Measurements from ENCODE around the gene C1RL.

The C1RL gene

DNA sequence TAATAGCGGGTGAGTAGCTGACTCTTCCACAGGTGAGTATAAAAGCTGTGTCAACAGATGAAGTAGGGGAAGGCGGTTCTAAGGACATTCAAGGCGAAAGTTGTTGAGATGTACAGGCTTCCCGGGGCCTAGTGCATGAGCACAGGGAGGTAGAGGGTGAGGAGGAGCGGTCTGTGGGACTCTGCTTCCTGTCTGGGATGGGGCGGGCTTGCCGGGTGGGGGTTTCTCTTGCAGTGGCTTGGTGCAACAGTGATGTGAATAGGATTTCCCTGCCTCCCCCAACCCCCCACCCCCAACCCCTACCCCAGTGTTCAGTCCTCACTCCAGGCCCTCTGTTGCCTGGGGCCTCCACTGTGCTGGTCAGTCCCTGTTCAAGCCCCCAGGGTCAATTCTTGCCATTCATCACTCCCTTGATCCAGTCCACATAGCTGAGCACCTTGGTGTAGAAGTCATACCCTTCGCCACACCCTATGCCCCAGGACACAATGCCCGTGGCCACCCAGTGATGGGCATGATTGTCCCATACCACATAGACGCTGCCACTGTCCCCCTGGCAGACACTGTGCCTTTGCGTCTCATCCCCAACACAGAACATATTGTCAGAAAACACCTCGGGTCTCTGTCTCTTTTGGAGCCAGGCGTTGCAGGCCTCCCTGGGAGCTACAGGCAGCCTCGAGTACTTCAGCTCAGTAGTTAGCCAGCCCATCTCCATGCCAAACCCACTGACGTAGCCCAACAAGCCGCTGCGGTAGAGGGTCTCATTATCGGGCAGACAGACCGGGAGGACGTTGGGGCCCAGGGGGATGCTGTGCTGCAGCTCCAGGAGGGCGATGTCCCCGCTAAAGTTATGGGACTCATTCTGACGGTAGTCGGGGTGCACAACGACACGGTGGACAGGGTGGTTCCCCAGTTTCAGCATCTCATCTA is 12.7 kb downstream of the C1RL start:
- Mint-ChIP-seq H3K4me3 (no peak overlapping the region), H3K36me3 (ENCODE audit: low read depth) (peaks cover 13% of the 10 kb centered on the region), H3K9me3 (no peaks in the 10 kb centered on the region), H3K27me3 (ENCODE audit: low read depth) (peaks cover 3% of the 10 kb centered on the region), H3K4me1 (peaks cover 7% of the 10 kb centered on the region), H3K27ac (no peak overlapping the region)
- TF ChIP-seq, protein P1, sequence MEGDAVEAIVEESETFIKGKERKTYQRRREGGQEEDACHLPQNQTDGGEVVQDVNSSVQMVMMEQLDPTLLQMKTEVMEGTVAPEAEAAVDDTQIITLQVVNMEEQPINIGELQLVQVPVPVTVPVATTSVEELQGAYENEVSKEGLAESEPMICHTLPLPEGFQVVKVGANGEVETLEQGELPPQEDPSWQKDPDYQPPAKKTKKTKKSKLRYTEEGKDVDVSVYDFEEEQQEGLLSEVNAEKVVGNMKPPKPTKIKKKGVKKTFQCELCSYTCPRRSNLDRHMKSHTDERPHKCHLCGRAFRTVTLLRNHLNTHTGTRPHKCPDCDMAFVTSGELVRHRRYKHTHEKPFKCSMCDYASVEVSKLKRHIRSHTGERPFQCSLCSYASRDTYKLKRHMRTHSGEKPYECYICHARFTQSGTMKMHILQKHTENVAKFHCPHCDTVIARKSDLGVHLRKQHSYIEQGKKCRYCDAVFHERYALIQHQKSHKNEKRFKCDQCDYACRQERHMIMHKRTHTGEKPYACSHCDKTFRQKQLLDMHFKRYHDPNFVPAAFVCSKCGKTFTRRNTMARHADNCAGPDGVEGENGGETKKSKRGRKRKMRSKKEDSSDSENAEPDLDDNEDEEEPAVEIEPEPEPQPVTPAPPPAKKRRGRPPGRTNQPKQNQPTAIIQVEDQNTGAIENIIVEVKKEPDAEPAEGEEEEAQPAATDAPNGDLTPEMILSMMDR (IDR thresholded peaks at IDR 0.05; ENCODE audit: unreplicated experiment in 3 of 3): no peak

DNA sequence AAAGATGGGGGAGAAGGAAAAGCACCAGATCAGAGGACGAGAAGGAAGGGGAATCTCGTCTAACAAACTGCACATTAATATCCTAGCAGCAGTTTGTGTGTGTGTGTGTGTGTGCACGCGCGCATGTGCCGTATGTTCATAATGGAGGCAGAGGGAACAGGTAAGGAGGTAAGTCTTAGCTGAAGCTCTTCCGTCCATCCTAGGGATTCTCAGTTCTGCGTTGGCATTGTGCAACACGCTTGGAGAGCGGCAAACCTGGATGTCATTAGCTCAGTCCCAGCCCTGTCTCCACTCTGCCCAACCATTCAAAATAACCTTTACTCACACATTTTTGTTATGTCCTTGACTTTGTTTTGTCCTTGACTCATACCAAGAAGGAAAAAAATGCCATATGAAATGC is 15.1 kb downstream of the C1RL start:
- Mint-ChIP-seq H3K27me3 (ENCODE audit: low read depth) (peaks cover 3% of the 10 kb centered on the region), H3K9me3 (no peaks in the 10 kb centered on the region), H3K36me3 (ENCODE audit: low read depth) (peaks cover 8% of the 10 kb centered on the region), H3K27ac (peak overlapping the region in 2 of 3 experiments; percentile 11 to 55), H3K4me1 (peaks cover 14% of the 10 kb centered on the region), H3K4me3 (peak overlapping the region in 1 of 3 experiments; percentile 45)
- TF ChIP-seq, protein P1 (IDR thresholded peaks at IDR 0.05; ENCODE audit: unreplicated experiment in 3 of 3): no peak

DNA sequence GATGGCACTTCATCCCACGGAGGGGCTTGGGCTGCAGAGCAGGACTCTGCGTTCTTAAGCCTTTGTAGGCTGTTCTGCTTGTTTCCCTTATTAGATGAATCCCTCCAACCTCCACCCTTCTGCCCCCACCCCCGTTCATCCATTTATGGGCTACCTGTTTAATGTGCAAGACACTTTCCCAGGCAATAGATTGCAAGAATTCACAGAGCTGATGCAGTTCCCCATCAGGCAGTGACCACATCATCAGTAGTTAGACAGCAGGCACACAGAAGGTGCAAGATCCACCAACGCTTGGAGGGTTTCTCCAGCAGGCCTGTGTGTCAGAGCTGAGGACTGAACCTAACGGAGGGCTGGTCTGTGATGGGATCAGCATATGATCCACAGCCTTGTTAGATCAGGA is 15.5 kb downstream of the C1RL start:
- peaks cover 3% of the 10 kb centered on the region for H3K27me3 Mint-ChIP-seq (ENCODE audit: low read depth)
- no peaks in the 10 kb centered on the region for H3K9me3 Mint-ChIP-seq
- H3K4me3 Mint-ChIP-seq: no peak overlapping the region
- no peak overlapping the region for H3K27ac Mint-ChIP-seq
- peaks cover 14% of the 10 kb centered on the region for H3K4me1 Mint-ChIP-seq
- TF ChIP-seq, protein P1 (IDR thresholded peaks at IDR 0.05; ENCODE audit: unreplicated experiment in 3 of 3): no peak
- H3K36me3 Mint-ChIP-seq (ENCODE audit: low read depth): peaks cover 5% of the 10 kb centered on the region

DNA sequence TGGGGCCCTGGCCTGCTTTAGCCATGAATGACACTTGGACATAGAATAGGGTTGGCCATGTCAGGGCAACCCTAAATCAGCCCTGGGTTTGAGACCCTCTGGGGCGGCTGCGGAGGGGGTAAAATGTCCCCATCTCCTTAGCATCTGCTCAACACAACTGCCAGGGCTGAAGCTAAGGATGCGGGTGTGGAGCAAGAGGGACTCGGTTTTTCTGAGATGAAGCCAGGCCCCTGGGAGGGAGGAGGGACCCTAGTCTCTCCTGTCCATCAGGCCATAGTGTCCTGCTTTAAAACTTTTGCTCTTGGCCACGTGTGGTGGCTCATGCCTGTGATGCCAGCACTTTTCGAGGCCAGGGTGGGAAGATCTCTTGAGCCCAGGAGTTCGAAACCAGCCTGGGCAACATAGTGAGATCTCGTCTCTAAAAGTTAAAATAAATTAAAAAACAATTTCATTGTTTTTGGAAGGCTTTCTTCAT is 16.0 kb downstream of the C1RL start:
- Mint-ChIP-seq H3K27me3 (ENCODE audit: low read depth) (peaks cover 3% of the 10 kb centered on the region), H3K27ac (no peak overlapping the region), H3K4me3 (peak overlapping the region; percentile 25 to 92 (median 90)), H3K9me3 (no peaks in the 10 kb centered on the region), H3K4me1 (peaks cover 14% of the 10 kb centered on the region), H3K36me3 (ENCODE audit: low read depth) (peaks cover under 1% of the 10 kb centered on the region)
- TF ChIP-seq, protein P1 (IDR thresholded peaks at IDR 0.05; ENCODE audit: unreplicated experiment in 3 of 3): no peak

DNA sequence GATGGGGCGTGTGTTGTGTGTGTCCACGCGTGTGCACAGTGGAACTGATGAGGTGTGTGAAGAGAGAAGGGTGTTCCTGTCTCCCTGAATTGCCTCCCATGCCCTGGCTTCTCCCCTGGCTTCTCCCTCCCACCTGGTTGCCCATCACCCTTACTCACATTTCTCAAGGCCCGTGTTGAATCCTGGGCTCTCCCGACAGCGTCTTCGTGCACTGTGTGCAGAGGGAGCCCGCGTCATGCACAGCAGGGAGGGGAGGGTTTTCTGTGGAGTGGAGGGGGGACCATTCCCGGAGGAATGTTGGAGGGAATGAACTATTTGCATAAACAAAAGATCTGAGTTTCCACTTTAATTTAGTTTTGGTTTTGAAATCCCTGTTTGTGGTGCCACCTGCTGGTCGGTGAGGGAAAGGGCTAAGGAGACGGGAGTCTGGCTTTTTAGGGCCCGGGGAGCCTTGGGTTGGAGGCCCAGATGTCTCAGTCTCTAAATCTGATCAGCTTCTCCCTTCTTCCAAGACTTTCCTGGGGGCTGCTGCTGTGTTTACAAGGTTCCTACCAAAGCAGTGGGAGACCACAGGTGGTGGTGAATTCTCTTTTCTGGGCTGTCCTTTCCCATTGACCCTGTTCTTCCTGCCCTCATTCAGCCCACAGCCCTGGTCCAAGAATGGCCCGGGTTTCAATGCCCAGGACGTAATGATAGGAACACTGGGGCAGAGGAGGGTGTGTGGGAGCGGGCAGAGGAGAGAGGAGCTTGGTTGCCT is 16.6 kb downstream of the C1RL start, which contains the start of gene C1R:
TSS of gene C1R (minus strand) at position 217 of the 757 bp plus-strand sequence. CDS start at position 160, 57 bp downstream.
- peaks cover 14% of the 10 kb centered on the region for H3K4me1 Mint-ChIP-seq
- peaks cover 3% of the 10 kb centered on the region for H3K27me3 Mint-ChIP-seq (ENCODE audit: low read depth)
- TF ChIP-seq, protein P1 (IDR thresholded peaks at IDR 0.05; ENCODE audit: unreplicated experiment in 3 of 3): peak; percentile 86 to 92 (median 88)
- H3K4me3 Mint-ChIP-seq: peak within 1 kb of the TSS; percentile 84 to 92 (median 90)
- H3K9me3 Mint-ChIP-seq: no peaks in the 10 kb centered on the region
- H3K36me3 Mint-ChIP-seq (ENCODE audit: low read depth): no peaks in the 10 kb centered on the region
- H3K27ac Mint-ChIP-seq: peak within 1 kb of the TSS; percentile 82 to 93 (median 93)

Measured in nephron (organoid).